GM19467 (cell line): ENCODE data around the gene RELCH.

Experiments
- ATAC-seq: cut with Tn5 transposase; IDR thresholded peaks from one replicate; pipeline ENCODE4 v1.9.1; 2021; ENCODE audit warnings: mild to moderate bottlenecking, moderate library complexity; ENCODE audit not compliant: unreplicated experiment

RELCH gene

GRCh38 chr18:62189208-62189607 lies 2.2 kb downstream of the RELCH start:
- ATAC-seq: no peak

DNA sequence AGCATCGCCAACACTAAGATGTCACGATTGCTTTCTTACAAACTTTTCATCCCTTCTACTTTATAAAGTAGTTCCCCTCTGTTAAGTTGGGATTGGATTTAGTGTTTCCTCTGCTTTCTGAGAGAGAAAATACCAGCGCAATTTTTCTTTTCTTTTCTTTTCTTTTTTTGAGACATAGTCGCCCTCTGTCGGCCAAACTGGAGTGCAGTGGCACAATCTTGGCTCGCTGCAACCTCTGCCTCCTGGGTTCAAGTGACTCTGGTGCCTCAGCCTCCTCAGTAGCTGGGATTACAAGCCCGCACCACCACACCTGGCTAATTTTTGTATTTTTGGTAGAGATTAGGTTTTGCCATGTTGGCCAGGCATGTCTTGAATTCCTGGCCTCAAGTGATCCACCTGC lies 9.0 kb downstream of the RELCH start:
- no peak for ATAC-seq

DNA sequence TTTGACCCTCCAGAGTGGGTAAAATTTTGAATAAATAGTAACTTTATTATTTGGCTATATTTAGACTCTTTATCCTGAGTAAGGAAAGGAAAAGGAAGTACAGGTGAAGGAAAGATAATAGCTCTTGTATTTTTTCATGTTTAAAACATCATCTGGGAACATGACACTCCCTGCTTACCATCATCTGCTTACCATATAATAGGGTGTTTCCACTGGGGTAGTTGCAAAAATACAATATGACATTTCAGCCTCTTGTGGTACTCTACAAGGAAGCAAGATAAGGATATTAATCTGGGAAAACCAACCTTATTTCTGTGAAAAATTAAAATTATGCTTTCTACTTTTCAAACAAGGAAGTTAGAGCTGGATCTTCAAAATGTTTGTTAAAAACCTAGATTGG lies 9.9 kb downstream of the RELCH start:
- ATAC-seq: no peak

- ATAC-seq: no peak
Observed at GRCh38 chr18:62198259-62198658, 11.2 kb downstream of the RELCH start.

DNA sequence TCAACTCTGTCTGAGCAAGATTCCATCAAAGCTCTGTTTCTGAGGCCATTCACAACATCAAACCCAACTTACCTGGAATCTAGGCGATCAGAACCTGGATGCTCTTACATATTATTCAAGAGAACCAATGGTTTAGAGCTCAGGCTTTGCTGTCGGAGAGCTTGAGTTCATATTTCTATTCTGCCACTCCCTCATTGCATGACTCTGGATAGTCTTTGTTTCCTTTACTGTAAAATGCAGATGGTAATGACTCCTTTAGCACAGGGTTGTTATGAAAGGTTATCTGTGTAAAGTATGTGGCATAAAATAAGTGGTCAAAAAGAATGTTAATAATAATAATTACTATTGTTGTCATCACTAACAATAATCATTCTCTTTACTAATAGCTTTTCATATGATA lies 12.6 kb downstream of the RELCH start:
- no peak for ATAC-seq

DNA sequence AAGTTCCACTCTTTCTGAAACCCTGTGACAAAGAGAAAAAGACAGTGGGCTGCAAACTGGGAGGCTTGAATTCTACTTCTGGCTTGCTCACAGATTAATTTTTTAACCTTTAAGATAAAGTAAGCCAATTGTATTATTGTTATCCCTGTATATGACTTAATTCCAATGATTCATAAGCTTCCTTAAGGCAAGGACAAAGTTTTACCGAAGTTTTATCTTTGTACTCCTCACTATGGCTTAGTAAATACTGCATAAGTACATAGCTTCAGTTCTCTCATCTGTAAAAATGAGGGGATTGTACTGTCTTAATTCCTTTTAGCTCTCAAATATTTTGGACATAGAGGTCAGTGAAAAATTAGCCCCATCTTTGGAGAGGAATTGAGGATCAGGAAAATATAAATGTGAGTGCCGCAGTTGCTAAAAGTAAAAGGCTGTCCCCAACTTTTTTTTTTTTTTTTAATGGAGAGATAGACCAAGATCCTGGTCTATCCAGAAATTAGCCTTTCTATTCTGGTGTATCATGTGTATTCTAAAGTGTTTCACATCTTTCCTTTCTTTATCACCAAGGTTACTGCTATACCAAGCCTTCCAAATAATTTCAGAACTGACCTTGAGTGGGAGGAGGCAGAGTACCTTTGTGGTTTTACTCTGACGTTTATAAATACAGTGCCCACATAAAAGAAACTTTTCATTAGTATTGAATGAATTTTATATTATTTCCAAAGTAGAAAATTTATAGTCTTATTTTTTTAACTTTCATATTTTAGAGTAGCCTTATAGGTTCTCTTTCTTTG lies 13.3 kb downstream of the RELCH start:
- ATAC-seq: no peak

- ATAC-seq: no peak
Observed at GRCh38 chr18:62201870-62202269, 14.8 kb downstream of the RELCH start.

DNA sequence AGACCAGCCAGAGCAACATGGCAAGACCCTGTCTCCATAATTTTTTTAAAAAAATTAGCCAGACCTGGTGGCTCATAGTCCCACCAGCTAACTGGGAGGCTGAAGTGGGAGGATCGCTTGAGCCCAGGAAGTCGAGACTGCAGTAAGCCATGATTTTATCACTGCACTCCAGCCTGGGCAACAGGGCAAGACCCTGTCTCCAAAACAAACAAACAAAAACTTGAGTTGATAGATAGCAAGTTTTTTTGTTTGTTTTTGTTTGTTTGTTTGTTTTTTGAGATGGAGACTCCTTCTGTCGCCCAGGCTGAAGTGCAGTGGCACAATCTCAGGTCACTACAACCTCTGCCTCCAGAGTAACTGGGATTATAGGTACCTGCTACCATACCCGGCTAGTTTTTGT lies 18.8 kb downstream of the RELCH start:
- no peak for ATAC-seq

DNA sequence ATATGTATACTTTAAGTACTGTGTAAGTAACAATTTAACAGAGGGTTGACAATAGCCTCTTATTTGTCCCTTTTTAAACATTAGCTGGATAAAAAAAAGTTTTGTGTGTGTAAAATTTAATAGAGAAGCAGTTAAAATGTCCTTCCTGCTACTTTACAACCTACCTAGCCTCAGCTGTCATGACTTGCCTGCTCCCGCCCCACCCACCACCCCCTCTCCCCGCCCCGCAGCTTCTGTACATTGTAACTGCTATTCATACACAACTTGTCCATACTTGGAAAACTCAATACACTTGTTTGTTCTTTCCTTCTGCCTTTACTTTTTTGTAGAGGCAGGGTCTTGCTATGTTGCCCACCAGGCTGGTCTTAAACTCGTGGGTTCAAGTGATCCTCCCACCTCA lies 19.5 kb downstream of the RELCH start:
- no peak for ATAC-seq

DNA sequence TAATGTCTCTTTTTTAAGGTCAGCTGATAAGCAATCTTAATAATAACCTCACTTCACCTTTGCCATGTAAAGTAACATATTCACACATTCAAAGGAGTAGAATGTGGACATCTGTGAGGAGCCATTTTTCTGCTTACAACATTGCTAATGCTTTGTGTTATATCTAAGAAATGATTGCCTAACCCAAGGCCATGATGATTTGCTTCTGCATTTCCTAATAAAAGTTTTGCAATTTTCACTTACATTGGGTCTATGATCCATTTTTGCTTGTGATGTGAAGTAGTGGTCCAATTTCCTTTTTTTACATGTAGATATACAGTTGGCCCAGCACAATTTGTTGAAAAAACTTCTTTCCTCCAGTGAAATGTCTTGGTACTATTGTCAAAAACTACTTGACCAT lies 22.0 kb downstream of the RELCH start:
- no peak for ATAC-seq

GRCh38 chr18:62210138-62210537 lies 23.1 kb downstream of the RELCH start:
- ATAC-seq: no peak

DNA sequence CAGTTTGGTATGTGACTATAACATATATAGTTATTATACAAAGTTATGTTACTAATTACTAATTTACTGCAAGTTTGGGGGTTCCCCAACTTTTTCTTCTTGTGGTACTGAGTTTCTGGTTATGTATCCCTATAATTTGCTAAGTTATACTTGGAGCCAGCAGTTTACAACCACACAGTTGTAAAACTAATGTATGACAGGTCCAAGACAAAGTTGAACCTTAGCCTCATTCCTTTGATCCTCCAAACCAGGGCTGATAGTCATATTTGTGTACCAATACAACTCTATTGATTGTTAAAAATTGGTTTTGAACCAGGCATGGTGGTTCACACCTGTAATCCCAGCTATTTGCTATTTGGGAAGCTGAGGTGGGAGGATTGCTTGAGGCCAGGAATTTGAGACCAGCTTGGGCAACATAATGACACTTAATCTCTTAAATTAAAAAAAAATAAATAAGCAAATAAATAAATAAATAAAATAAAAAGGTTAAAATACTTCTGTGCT lies 24.3 kb downstream of the RELCH start:
- no peak for ATAC-seq

DNA sequence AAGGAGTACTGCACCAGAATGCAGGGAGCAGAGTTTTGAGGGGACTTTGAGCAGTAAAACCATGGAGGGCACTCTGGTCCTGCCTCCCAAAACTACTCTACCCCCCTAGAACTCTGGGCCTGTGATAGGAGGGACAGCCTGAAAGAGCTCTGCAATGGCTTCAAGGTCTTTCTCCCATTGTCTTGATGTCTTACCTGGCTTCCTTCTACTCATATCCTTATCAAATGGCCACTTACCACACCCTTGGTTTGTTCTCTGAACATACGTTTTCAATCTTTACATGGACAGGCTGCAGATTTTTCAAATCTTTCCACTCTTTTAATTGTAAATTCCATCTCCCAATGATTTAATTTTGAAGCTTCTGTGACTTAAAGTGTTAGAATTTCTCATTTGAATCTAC lies 27.7 kb downstream of the RELCH start:
- ATAC-seq: no peak

GRCh38 chr18:62224229-62224628 lies 37.2 kb downstream of the RELCH start:
- ATAC-seq: no peak

- no peak for ATAC-seq
Observed at GRCh38 chr18:62226047-62226446, 39.0 kb downstream of the RELCH start.

DNA sequence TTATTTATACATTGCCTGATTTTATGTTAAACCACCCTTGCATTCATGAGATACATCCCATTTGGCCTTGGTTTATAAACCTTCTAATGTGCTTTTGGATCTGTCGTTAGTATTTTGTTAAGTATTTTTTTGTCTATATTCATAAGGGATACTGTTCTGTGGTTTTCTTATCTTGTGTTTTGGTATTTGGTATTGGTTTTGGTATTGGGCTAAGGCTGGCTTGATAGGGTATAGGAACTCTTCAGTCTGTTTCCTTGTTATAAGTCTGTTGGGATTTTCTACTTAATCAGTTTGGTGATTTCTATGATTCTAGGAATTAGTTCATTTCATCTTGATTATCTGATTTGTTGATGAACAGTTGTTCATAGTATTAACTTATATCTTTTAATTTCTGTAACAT lies 49.2 kb downstream of the RELCH start:
- ATAC-seq: no peak

- ATAC-seq: no peak
Observed at GRCh38 chr18:62239475-62239874, 52.4 kb downstream of the RELCH start.

- ATAC-seq: no peak
Observed at GRCh38 chr18:62242955-62243354, 55.9 kb downstream of the RELCH start.

- no peak for ATAC-seq
Observed at GRCh38 chr18:62245177-62245576, 58.1 kb downstream of the RELCH start.

DNA sequence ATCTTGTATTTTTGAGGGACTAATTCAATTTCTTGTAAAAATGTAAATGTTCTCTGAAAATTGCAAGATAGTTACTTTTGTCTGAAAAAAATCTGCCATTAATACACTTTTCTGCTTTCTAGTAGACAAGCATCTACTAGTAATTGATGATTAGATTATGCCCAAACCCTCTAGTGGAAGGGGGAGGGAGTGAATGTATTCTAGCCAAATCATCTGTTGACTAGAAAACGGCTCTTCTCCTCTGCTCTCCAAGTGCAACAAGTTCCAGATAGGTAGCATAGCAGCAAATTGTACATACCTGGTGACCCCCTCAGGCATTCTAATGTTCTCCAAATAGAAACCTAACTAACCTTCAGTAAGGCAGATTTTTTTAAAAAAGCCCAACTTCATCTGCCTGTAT lies 58.6 kb downstream of the RELCH start:
- ATAC-seq: no peak

DNA sequence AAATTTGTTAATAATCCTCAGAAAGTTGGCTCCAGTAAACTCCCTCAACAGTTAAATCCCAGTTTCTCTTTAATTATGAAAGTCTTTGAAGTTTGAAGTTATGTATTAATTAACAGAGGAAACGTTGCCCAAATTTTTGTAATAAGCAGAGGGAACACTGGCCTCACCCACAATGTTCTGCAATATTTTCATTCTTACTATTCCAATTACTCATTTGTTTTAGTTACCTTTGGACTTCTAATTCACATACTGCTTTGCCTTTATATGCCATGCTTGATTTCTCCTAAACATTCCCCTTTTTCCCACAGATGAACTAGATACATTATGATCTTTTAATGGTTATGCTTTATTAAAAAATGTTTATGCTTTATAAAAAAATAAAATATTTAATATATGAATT lies 61.3 kb downstream of the RELCH start:
- no peak for ATAC-seq

- ATAC-seq: peak; percentile 70
Observed at GRCh38 chr18:62249478-62250097, 62.5 kb downstream of the RELCH start.

DNA sequence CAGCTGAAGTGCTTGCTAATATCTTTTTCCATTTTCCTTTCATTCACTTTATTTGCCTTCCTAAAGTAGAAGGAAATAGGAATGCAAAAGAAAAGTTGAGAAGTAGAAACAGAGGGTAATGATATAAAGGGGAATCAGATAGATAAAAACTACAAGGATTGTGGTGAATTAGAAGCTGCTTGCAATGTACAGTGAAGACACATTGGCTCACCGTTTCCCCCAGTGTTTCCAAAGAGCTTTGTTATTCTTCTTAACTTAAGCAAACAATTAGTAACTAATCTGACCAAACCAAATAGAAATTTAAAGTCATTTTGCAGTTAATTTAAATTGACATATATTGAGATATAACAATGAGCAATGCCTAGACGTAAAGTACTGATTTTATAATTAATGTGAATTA lies 63.4 kb downstream of the RELCH start:
- no peak for ATAC-seq
